HG02870 (cell line): ENCODE data around the gene FBN2.

ENCODE experiments used
- ATAC-seq: cut with Tn5 transposase; IDR thresholded peaks from one replicate; pipeline ENCODE4 v1.9.1; 2021; ENCODE audit warnings: mild to moderate bottlenecking, moderate library complexity; ENCODE audit not compliant: unreplicated experiment

The FBN2 gene

DNA sequence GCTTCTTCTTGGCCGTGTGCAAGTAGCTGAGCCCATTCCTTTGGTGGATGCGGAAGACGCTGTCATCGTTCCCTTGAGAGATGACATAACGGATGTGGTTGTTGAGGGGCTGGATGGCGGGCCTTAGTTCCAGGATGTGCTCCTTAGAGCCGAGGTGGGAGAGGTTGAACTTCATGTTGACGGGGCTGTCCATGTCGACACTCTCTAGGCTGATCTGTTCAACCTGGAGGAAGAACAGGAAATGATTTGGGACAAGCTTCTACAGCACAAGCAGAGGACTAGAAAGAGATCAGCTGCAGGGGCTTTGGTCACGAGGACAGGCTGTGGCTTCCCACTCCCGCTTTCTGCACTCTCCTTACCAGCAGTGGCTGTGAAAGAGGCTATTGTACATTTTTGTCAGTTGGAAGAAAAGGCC is 278.4 kb downstream of the FBN2 start:
- ATAC-seq: no peak

DNA sequence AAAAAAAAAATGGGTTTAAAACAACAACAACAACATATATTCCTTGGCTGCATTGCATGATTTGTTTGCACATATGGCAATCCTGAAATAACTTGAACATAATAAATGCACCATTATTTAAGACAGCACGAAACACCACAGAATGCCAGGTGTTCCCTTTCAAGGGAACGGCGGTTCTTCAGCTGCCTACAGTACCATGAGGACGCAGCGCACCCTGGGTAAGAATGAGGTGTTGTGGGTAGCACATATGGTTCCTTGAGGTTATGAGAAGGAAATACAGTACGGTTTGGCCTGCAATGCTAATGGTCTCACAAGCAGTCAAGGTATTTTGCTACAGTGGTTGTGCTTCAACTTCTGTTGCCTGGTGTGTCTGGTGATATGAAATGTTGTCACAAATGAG is 279.7 kb downstream of the FBN2 start:
- ATAC-seq: no peak

DNA sequence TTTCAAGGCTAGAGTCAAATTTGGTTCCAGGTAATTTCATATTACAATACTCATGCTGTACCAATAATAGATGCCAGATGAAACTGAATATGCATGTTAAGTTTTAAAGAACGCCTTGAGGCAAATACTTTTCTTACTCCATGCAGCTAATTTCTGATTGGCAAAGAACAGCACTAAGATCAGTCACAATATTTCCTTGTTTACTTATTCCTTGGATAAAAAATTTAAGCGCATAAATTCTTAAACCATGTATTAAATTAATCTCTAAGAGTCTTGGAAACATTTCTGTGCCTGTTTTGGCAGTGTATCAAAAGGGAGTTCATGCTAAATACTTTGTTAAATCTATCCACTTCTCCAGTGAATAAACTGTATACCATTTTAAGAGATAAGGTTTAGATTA is 281.0 kb downstream of the FBN2 start:
- no peak for ATAC-seq

DNA sequence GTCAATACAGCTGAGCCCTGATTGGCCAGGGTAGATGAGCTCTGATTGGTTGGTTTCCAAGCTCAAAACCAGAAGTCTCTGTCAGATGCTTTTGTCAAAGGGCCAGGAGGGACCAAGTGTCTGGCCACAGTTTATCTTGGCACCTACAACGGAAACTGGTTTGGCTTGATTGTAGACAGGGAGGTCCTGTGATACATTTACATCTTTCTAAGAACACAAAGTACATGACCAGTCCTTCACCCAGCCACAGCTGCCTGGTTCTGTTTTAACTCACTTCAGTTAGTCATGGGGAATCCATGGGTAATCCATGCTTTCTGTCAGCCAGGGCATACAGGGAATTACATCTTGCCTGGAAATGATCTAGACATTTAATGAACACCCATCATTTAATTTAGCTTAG is 283.3 kb downstream of the FBN2 start:
- no peak for ATAC-seq

DNA sequence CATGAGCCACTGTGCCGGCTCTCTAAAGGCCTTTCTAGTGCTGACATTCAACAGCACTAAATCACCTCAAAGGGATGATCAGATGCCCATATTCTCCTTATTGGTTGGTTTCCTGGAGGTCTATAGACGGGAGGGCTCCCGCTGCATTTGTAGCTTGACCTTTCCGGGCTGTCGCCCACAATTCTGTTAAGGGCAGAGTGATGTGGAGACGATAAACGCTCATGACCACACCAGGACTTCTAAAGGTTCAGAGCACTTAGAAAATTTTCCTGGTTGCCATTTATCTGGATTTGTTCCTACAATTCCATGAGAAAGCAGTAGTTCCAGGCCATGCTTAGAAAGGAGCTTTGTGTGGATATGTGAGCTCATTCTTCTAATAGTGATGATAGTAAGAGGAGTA is 284.2 kb downstream of the FBN2 start:
- no peak for ATAC-seq

DNA sequence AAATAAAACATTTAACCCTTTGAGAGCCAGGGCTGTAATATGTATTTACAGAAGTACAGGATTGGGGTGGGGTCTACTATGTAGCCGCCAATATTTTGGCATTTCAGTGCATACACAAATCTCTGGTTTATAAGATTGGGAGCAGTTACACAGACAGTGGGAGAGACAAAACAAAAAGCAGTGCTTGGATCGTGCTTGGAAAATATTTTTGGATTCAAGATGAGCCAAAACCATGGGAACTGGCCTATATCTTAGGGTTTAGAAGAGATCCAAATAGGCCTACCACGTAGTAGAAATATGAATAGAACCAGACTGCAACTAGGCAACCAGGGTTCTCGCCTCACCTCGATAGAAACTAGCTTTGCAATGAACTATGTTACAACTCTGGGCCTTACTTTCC is 284.9 kb downstream of the FBN2 start:
- ATAC-seq: no peak

DNA sequence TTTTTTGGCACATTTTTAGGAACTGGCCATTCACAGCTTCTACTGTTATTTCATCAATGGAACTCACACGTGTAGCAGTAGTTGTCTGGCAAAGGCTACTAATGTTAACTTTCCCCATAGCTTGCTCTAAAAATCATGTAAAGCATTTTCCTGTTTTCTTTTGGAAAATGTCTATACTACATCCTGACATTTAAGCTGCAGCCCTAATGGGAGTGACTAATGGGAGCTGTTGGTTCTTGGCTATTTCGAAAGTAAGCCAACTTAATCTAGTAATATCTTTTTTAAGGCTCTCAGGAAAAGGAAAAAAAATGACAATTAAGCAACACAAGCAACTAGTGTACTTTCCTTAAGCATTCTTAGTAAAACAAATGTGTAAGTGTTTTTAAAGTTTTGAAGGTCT is 285.3 kb downstream of the FBN2 start:
- ATAC-seq: no peak

DNA sequence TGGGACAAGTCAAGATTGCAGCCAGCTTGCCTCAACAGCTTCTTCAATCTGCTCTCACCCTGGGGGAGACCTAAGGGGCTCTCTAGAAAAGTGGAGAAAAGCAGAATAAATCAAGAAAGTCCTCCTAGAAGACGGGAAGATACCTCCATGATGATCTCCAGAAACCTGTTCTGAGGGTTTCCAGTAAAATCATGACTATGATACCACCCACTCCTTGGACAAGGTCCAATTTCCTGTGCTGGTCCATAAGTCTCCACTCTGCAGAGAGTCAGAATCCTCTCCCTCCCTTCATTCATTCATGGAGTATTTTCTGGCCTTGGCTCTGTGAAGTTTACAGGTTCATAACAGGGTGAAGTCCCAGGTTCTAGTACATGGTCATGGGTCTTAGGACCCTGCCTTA is 285.8 kb downstream of the FBN2 start:
- no peak for ATAC-seq

DNA sequence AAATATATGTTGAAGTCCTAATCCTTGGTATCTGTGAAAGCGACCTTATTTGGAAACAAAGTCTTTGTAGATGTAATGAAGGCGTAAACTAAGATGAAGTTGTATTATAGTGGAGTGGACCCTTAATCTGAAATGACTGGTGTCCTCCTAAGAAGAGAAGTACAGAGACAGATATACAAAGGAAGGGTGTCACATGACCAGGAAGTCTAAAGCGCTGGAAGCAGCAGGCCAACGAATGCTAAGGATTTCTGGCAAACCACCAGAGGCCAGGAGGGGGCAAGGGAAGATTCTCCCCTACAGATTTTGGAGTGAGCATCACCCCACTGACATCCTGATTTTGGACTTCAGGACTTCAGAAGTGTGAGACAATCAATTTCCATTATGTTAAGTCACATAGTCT is 292.1 kb downstream of the FBN2 start:
- ATAC-seq: no peak

DNA sequence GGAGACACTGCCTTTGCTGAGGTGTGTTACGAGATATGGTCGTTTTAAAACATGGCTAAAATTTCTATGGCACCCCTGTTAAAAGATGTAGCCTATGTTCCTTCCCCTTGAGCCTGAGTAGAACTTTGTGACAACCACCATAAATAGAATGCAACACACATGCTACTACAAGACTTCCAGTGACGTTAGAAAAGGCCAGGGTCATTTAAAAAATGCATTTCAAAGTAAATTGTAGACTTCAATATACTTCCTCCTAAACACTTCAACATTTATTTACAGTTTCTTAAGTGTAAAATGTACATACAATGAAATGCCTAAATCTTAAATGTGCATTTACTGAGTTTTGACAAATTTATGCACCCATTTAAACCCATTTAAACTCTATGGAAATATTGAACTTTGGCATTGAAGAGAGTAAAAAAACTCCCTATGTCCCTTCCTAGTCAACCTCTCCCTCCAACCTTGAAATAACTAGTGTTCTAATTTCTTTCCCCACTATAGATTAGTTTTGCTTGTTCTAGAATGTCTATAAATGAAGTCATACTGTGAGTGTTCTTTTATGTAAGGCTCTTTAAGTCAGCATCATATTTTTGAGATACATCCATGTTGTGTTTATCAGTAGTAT is 294.0 kb downstream of the FBN2 start:
- ATAC-seq: no peak

DNA sequence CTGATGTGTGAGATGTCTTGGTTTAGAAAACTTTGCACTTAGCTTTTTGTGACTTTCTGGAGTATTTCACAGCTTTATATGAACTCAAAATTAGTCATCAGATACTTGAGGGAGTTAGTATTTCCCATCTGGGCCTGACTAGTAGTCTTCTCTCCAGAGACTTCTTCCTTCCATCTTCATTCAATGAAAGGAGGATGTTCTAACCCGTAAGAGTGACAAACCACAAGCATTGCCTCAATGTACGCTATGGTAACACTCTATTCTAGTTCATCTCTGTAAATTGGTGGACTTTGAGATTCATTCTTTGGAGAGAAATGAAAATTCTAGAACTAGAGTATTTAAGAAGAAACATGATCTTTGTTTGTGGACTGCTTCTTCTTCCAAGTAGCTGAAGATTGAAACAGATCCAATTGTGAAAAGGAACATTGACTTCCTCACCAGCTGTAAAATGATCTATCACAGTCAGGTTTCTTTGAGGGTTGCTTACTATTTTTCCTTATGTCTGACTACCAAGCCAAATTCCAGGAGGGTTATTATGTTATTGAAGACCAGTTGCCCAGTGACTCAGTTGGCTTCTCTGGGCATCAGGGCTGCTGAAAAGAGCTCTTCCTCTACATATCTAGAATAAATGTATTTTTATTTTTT is 296.9 kb downstream of the FBN2 start:
- no peak for ATAC-seq

DNA sequence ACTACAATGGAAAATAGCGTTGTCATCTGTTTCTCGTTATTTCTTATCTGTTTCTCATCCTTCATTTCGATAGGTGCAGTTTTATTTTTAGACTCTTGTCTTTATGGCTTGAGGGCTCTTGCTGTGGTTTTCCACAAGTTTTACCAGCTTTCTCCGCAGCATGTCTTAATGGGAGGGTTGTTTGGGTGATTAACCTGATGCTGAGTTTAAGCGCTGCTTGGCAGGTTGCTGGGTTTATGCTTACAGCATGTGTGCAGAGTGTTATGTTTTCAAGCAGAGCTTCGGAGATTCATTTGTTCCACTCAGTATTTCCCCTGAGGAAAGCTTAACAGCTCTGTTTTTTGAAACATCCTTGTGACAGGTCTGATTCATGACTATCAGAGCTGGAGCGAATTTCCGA is 300.5 kb downstream of the FBN2 start:
- no peak for ATAC-seq

DNA sequence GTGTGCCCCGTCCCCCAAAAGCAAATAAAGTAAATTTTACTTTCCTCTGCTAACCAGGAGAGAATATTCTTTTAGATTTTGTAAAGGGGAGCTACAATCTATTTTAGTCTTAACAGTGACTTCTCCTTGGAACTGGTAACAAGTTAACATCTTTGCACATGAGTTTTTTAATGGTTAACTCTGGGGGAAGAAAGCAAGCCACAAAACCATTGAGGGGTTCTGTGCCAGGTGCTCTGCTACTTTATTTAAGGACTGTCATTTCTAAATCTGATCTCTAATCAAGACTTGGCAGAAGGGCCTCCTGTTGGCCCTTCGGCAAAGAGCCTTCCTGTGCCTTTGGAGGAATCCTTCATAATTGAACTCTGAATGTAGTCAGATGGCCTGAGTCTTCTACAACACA is 301.0 kb downstream of the FBN2 start:
- no peak for ATAC-seq

DNA sequence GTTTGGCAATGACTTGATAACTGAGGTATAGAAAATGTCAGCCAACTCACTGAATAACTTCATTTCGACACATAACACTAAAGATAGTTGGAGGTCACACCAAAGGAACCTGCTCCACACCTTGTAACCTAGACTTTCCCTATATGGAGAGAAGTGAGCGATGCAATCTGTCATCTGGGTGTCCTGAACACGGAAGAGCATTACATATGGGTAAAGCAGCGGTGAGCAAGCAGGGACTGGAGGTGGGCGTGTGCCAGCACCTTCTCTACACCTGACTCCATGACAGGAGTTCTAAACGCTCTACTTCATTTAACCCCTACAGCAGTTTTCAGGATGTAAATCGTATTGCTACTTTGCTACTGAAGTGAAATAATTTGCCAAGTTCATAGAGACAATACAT is 301.7 kb downstream of the FBN2 start:
- ATAC-seq: no peak

DNA sequence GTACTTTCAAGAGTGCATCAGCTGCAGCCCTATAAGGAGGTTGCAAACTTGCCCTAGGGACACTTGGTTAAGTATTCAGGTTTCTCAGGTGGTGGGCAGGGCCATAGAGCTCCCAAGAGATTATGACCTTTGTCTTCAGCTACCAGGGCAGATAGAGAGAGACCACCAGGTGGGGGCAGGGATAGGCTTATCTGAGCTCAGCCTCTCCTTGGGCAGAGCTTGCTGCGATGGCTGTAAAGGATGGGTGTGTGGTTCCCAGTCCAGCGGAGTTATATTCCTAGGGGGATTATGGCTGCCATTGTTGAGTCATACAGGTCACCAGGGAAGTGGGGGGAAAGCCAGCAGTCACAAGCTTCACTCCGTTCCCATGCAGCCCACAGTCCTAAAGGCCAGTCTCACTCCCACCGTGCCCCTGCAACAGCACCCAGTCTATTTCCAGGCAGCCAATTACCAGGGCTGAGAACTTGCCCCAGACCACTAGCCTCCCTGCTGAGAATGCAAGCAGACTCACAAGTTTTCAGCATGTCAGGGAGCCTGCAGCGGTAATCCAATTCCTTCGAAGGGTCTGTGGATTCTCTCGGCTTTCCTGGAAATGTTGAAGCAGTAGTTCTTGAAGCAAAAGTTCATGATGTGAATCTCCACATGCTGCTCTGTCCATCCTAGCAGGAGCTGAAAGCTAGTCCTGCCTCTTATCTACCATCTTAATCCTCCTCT is 303.0 kb downstream of the FBN2 start:
- ATAC-seq: no peak

DNA sequence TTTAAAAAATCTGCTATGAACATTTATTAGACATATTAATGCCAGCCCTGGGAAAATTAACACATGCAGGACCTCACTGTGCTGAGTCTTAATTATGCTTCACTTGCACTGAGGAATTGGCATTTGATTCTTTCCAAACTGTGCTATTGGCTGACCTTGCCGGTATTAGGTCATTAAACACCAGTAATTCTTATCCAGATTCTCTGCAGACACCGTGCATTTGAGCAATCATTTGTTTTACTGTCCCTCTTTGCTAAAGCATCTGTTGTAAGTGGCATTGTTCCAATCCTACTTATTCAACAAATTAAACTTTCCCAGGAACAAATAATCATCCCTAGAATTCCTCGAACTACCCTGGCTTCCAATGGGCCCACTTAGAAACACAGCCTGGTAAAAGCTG is 309.5 kb downstream of the FBN2 start:
- ATAC-seq: no peak

DNA sequence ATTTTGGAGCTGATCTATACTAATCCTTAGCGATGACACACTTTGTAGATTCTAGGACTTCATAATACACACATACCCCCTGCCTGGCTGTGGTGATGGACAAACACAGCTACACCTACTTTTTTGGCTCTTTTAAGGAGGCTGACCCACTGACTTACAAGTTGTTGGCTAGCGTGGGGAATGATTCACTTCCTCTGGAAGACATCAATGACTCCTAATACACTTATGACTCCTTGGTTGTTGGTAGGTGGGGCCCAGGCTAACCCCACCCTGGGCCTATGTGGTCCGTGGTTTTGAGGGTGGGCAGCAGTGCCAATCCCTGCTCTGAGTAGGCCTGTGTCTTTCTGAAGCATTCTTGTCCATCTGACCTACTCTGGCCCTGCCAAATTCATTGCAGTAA is 310.0 kb downstream of the FBN2 start:
- ATAC-seq: no peak

DNA sequence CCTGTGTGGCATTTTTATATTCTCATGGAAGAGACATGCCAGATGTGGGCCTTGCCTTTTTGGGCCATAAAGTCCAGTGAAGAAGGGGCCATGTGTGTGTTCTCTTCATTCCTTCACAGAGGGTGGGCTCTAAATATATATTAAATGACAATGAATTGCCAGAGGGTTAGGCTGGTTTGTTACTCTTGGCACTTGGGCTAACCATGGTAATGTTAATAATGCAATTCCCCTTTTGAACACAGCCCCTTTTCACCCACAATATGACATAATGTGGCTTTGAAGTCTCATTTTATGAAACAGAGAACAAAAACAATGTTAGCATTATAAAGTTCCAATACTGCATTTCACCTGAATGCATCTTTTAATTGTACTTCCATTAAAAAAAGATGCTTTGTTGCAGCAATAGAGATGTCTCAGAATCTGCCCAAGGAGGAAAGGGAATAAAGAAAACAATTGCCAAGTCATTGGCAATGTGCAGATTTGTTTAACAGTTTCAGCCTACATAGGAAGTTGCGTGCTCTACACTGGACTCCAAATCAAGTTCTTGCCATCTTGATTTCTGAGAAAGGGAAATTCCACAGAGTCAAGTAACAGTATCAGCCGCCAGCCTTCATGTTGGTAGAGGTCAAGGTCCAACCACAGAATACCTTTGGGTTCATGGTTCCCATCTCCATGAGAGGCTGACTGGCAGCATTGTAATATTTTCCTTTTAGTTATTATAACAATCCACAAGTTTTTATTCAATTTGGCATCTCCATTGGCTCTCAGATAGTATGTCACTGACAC is 312.6 kb downstream of the FBN2 start:
- ATAC-seq: no peak

DNA sequence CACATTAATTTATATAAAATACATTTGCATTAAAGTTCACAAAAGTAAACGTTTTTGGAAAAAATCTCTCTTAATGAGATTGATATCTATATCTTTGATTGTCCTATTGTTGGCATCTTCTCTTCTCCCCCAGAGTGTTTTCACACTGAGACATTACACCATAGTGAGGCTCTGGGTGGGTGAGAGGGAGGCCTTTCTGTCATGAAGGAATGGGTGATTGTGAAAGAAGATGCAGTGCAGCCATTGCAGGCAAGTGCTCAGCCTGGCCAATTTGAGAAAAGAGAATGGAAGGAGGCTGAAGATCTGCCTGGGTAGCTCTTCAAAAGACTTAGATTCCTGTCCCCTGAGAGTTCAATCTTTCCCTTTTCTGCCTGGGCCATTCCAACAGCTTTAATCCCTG is 313.7 kb downstream of the FBN2 start:
- no peak for ATAC-seq

DNA sequence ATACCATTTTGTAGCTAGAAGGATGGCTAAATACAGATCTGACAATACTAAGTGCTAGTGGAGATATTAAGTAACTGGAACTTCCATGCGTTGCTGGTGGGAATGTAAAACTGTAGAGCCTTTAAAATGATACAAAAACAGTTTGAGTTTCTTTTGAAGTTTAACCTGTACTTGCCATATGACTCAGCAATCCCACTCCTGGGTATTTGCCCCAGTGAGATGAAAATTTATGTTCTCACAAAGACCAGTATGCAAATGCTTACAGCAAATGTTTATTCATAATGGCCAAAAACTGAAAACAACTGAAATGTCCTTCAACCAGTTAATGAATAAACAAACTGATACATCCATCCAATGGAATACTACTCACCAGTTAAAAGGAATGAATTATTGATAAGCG is 317.2 kb downstream of the FBN2 start:
- ATAC-seq: no peak

DNA sequence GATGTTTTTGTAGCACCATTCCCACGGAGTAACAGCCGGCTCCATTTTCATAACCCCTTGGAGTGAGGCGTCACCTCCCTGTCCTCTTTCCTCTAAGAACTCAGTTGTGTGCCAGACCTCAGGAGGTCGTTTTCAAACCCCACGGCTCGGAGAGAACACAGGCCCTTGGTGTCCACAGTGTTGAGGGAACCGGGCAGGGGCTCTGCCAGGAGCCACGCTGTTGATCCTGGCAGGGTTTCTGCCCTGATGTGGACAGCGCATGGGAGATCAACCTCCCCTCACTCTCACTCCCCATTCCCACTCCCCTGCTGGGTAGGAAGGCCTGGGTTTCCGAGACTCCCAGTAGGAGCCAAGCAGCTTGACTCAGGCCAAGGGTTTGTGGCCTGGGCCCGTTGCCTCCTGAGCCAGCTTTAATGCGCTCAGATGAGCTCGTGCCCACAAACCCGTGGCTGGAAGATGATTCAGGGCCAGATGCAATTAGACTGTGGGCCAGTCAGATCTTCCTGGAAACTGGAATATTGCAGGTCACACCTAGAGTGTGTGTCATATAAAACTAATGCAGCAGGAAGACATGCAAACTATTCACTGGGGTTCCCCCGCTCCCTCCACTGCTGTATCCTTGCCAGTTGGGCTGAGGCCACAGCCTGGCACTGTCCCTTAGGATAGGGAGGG is 321.0 kb downstream of the FBN2 start:
- no peak for ATAC-seq
